Measurements from ENCODE around the gene SLC9A1. TPM values are rescaled to one million over a fixed set of nuclear protein-coding genes. Genes with fewer than 3 reads are reported as not detected.

Gene SLC9A1
- total and polyA plus RNA-seq, 12 donors, result 9.4 to 34.4 (median 20.7) TPM

- Histone ChIP-seq H3K9me3 (no peaks in the 10 kb centered on the region), H3K27ac (peak overlapping the region in 1 of 10 donors; percentile 64), H3K36me3 (peaks cover 0 to 2% (median 0%) of the 10 kb centered on the region in 9 donors), H3K4me1 (peaks cover 26 to 85% (median 76%) of the 10 kb centered on the region in 9 donors), H3K4me3 (no peak overlapping the region), H3K27me3 (no peaks in the 10 kb centered on the region)
- ATAC-seq (no peak), DNase-seq (no peak)
- intact Hi-C loops (cut with DNase I), result loop anchor here in 5 of 10 donors (5.0 kb wide), 2 partner anchors 33 to 38 kb away; no protein-coding TSS in a partner anchor
- no peak for TF ChIP-seq CTCF (IDR thresholded peaks at IDR 0.05)
- WGBS, 2 donors, result 85 to 90% methylated on average over 3 of the region's 3 CpGs
Measured at GRCh38 chr1:27150641-27151040, 4.3 kb downstream of the SLC9A1 start.

- Histone ChIP-seq H3K36me3 (peaks cover 0 to 2% (median 0%) of the 10 kb centered on the region in 9 donors), H3K4me3 (no peak overlapping the region), H3K4me1 (peaks cover 30 to 85% (median 76%) of the 10 kb centered on the region in 9 donors), H3K27ac (peak overlapping the region in 8 of 10 donors; percentile 11 to 64 (median 50)), H3K9me3 (no peaks in the 10 kb centered on the region), H3K27me3 (no peaks in the 10 kb centered on the region)
- TF ChIP-seq CTCF (IDR thresholded peaks at IDR 0.05), result no peak
- WGBS, 2 donors, result 92% methylated on average over 3 of the region's 3 CpGs
- DNase-seq, result no peak
- intact Hi-C loops (cut with DNase I), result loop anchor here in 5 of 10 donors (5.0 kb wide), 2 partner anchors 33 to 38 kb away; no protein-coding TSS in a partner anchor
- ATAC-seq, result no peak
Measured at GRCh38 chr1:27150183-27150582, 4.7 kb downstream of the SLC9A1 start.

GRCh38 chr1:27149762-27150113 is 5.2 kb downstream of the SLC9A1 start:
- H3K4me3 ChIP-seq, result no peak overlapping the region
- intact Hi-C loops (cut with DNase I), result loop anchor here in 5 of 10 donors (5.0 kb wide), 2 partner anchors 32 to 37 kb away; no protein-coding TSS in a partner anchor
- ATAC-seq, result no peak

GRCh38 chr1:27149084-27149761 is 5.7 kb downstream of the SLC9A1 start:
- Histone ChIP-seq H3K27ac (peak overlapping the region in 9 of 10 donors; percentile 12 to 64 (median 46)), H3K4me1 (peaks cover 29 to 91% (median 82%) of the 10 kb centered on the region in 9 donors), H3K4me3 (no peak overlapping the region), H3K36me3 (peaks cover 0 to 2% (median 0%) of the 10 kb centered on the region in 9 donors), H3K9me3 (no peaks in the 10 kb centered on the region), H3K27me3 (no peaks in the 10 kb centered on the region)
- no peak for TF ChIP-seq CTCF (IDR thresholded peaks at IDR 0.05)
- ATAC-seq, result peak in 1 of 8 donors; percentile 5
- intact Hi-C loops (cut with DNase I), result no loop called here
- DNase-seq, result no peak
- WGBS, 2 donors, result 52 to 57% methylated on average over 8 of the region's 8 CpGs

More at GRCh38 chr1:27149762-27150113, 5.2 kb downstream of the SLC9A1 start:
- Histone ChIP-seq H3K36me3 (peaks cover 0 to 2% (median 0%) of the 10 kb centered on the region in 9 donors), H3K4me1 (peaks cover 32 to 90% (median 80%) of the 10 kb centered on the region in 9 donors), H3K9me3 (no peaks in the 10 kb centered on the region), H3K27me3 (no peaks in the 10 kb centered on the region), H3K27ac (peak overlapping the region in 8 of 10 donors; percentile 11 to 64 (median 50))
- no peak for TF ChIP-seq CTCF (IDR thresholded peaks at IDR 0.05)
- no peak for DNase-seq
- 85 to 87% methylated on average over 4 of the region's 4 CpGs for WGBS, 2 donors
